PC-9 (cell line): Measurements from ENCODE around the gene ARHGAP22.

Experiments
- EZH2 ChIP-seq: fragments of 200-600 bp; sonication (generic); IDR thresholded peaks from 2 replicates; pipeline ENCODE4 v1.8.0; 2017; ENCODE audit warnings: antibody characterized with exemption, low read depth
- TF ChIP-seq, protein P1 (sequence below): fragments of 200-600 bp; sonication (generic); conservative IDR thresholded peaks from 2 replicates; pipeline ENCODE4 v1.6.1; 2017; ENCODE audit warnings: mixed run types, antibody characterized with exemption, mild to moderate bottlenecking, moderate library complexity

DNA sequence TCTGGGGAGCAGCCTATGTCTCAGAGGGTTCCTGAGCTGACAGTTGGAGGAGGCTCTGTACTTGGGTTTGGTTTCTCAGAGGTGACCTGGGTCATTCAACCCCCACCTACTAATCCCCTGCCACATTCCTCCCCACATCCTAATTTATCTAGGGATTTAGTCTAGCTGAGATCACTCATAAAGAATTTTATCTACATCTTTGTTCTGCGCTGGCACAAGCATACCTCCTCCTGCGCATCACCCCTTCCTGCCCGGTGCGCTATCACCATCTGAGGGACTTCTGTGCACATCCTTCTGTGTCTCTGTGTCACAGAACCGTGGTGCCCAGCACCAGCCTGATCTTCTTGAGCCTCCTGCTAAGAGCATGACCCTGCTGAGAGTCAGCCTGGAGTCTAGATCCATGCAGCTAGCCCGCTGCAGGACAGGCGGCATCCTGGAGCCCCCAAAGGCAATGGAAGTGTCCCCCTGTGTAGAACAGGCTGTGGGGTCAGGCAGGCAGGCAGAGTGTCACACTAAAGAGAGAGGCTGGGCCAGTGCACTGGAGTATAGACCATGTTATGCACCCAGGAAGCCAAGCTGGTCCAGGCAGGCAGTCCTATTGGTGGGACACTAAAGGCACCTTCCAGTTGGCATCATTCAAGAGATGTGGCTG lies 63.6 kb downstream of the ARHGAP22 start:
- TF ChIP-seq, protein P1, sequence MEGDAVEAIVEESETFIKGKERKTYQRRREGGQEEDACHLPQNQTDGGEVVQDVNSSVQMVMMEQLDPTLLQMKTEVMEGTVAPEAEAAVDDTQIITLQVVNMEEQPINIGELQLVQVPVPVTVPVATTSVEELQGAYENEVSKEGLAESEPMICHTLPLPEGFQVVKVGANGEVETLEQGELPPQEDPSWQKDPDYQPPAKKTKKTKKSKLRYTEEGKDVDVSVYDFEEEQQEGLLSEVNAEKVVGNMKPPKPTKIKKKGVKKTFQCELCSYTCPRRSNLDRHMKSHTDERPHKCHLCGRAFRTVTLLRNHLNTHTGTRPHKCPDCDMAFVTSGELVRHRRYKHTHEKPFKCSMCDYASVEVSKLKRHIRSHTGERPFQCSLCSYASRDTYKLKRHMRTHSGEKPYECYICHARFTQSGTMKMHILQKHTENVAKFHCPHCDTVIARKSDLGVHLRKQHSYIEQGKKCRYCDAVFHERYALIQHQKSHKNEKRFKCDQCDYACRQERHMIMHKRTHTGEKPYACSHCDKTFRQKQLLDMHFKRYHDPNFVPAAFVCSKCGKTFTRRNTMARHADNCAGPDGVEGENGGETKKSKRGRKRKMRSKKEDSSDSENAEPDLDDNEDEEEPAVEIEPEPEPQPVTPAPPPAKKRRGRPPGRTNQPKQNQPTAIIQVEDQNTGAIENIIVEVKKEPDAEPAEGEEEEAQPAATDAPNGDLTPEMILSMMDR = no peak
- TF ChIP-seq EZH2 = no peak
